Measurements from ENCODE around the gene NCCRP1.

Gene NCCRP1

GRCh38 chr19:39246951-39247669, 50.3 kb downstream of the NCCRP1 start:
- DNase-seq (ENCODE audit: low spot score) = no peak

DNA sequence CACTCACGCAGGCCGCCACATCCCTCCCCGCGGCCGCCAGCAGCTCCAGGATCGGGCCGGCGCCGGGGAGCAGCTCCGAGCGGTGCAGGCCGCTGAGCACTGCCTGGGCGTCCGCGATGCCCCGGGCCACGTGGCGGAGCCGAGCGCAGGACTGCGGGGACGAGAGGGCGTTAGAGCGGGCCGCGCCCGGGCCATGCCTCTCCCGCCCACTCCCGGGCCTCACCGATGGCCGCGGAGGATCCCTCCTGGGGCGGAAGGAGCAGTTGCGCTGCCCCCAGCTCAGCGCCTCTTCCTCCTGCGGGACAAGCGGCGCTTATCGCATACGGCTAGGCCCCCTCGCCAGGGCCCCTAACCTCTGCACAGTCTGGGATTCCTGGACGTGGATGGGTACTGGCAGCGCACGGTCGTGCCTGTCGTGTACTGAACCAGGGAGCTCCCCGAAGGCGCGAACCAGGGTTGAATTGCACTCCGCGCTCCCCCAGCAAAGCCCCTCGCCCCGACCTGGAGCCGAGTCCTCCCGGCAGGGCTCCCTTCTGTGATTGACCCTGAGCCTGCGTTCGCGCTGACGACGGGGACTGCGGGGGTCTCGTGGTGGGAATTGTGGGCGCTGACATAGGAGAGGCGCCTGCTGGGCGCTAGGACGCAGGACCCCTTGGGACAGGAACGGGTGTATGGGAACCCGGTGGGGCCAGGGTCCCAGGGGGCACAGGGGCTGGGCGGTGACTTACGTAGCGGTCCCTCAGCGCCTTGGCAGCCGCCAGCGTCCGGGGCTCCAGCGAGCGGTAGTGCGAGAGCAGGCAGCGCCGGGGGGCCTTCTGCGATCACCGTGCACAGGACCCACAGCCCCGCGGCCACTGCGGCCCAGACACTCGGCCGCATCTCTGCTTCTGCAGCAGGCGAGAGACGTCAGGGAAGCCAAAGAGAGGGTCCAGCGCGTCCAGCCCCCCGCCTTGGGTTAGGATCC, 51.2 kb downstream of the NCCRP1 start:
- DNase-seq (ENCODE audit: low spot score) = no peak

GRCh38 chr19:39248806-39249205, 52.0 kb downstream of the NCCRP1 start, which contains the start of gene IFNL4:
TSS of gene IFNL4 (minus strand) at chr19:39248856.
- DNase-seq (ENCODE audit: low spot score) = no peak

DNA sequence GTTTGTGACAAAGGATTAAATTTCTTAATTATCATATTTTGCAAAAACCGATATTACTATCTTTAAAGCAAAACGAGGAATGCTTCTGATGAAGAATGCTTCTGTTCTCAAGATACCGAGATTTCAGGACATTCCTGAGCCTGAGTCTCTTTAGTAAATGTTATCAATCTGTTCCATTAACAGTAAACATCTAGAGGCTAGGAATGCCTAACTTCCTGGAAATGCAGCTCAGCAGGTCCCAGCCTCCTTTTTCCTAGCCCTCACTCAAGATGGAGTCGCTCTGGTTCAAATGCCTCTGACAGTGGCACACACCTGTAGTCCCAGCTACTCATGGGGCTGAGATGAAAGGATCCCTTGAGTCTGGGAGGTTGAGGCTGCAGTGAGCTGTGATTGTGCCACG, 54.3 kb downstream of the NCCRP1 start:
- DNase-seq (ENCODE audit: low spot score) = no peak

Measured in SW480 (cell line).